Measurements from ENCODE around the gene DNAJC5.

DNAJC5 gene

DNA sequence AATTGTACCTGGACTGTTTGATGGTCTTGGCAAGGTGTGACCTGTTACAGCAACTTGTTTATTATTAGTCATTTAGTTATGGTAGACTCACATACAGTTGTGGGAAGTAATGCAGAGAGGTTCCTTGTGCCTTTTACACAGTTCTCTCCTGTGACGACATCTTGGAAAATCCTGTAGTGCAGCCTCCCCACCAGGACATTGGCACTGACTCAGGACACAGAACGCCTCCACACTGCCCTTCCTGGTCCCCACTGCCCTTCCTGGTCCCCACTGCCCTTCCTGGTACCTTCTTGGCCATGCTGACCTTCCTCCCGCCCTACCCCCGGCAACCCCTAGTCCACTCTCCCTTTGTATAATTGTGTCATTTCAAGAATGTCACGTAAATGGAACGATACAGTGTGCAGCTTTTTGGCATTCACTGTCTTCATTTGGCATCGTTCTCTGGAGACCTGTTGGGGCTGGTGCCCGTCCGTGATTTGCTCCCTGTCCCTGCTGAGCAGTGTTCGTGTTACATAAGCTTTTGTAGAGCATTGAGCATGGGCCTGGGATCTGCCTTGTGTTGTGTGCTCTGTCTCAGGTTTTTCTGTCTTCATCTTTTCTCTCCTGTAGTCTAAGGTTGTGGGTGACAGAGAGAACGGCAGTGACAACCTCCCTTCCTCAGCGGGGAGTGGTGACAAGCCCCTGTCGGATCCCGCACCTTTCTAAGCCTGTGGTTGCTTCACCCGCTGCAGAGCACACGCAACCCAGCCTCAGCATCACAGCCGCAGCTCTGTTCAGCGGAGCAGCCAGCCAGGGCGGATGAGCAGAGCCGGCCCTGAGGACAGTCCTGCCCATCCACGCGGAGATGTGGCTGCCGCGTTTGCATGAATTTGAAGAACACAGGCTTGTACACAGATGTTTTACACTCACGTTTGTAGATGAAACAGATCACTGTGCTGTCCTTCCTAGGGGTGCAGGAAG lies 5.4 kb upstream of the DNAJC5 start:
- no peaks in the 10 kb centered on the region for H3K27me3 Mint-ChIP-seq (ENCODE audit: low read depth)
- TF ChIP-seq, protein P1, sequence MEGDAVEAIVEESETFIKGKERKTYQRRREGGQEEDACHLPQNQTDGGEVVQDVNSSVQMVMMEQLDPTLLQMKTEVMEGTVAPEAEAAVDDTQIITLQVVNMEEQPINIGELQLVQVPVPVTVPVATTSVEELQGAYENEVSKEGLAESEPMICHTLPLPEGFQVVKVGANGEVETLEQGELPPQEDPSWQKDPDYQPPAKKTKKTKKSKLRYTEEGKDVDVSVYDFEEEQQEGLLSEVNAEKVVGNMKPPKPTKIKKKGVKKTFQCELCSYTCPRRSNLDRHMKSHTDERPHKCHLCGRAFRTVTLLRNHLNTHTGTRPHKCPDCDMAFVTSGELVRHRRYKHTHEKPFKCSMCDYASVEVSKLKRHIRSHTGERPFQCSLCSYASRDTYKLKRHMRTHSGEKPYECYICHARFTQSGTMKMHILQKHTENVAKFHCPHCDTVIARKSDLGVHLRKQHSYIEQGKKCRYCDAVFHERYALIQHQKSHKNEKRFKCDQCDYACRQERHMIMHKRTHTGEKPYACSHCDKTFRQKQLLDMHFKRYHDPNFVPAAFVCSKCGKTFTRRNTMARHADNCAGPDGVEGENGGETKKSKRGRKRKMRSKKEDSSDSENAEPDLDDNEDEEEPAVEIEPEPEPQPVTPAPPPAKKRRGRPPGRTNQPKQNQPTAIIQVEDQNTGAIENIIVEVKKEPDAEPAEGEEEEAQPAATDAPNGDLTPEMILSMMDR (IDR thresholded peaks at IDR 0.05; ENCODE audit: unreplicated experiment in 3 of 3): no peak
- H3K36me3 Mint-ChIP-seq (ENCODE audit: low read depth): peaks cover 32% of the 10 kb centered on the region
- no peak overlapping the region for H3K4me3 Mint-ChIP-seq
- H3K4me1 Mint-ChIP-seq: peaks cover 5% of the 10 kb centered on the region
- H3K27ac Mint-ChIP-seq: no peak overlapping the region
- no peaks in the 10 kb centered on the region for H3K9me3 Mint-ChIP-seq

DNA sequence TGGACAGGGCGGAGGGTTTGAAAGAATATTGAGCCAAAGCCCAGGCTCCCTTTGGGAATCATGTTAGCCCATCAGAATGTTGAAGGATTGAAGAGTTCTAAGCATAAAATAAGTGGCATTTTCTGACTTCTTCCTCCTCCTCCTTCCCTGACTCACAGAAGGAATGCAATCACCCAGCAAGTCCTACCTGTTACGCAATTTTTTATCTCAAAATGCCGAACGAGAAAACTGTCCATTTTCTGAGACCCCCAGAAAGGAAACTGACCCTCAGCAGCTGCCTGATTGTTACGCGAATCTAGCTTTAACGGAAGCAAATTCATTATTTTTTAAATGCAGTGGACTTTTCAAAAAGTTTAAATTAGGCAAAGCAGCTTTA lies 4.7 kb upstream of the DNAJC5 start:
- no peaks in the 10 kb centered on the region for H3K9me3 Mint-ChIP-seq

DNA sequence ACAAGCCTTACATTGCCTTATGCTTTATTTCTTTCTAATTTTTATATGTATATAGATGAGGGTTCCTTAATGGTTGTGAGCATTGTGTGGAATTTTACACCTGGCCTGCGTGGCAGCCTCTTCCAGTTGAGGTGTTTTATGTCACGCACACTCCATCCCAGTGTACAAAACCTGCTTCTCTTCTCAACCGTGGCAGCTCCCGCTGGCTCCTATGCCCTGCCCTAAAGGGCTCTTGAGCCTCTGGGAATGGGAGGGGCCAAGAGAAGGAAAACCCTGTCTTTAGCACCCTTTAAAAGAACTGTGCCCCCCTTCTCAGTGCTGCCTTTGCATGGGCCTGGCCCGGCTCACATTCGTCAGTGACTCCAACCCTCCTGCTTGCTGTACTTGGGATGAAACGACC lies 4.3 kb upstream of the DNAJC5 start:
- H3K4me3 Mint-ChIP-seq: no peak overlapping the region
- H3K4me1 Mint-ChIP-seq: peaks cover 5% of the 10 kb centered on the region
- TF ChIP-seq, protein P1 (IDR thresholded peaks at IDR 0.05; ENCODE audit: unreplicated experiment in 3 of 3): no peak
- no peaks in the 10 kb centered on the region for H3K27me3 Mint-ChIP-seq (ENCODE audit: low read depth)
- no peaks in the 10 kb centered on the region for H3K9me3 Mint-ChIP-seq
- peaks cover 29% of the 10 kb centered on the region for H3K36me3 Mint-ChIP-seq (ENCODE audit: low read depth)
- H3K27ac Mint-ChIP-seq: no peak overlapping the region

More for the DNA sequence above, 4.7 kb upstream of the DNAJC5 start:
- Mint-ChIP-seq H3K36me3 (ENCODE audit: low read depth) (peaks cover 29% of the 10 kb centered on the region), H3K27ac (no peak overlapping the region), H3K27me3 (ENCODE audit: low read depth) (no peaks in the 10 kb centered on the region), H3K4me1 (peaks cover 5% of the 10 kb centered on the region), H3K4me3 (no peak overlapping the region)
- TF ChIP-seq, protein P1 (IDR thresholded peaks at IDR 0.05; ENCODE audit: unreplicated experiment in 3 of 3): no peak

DNA sequence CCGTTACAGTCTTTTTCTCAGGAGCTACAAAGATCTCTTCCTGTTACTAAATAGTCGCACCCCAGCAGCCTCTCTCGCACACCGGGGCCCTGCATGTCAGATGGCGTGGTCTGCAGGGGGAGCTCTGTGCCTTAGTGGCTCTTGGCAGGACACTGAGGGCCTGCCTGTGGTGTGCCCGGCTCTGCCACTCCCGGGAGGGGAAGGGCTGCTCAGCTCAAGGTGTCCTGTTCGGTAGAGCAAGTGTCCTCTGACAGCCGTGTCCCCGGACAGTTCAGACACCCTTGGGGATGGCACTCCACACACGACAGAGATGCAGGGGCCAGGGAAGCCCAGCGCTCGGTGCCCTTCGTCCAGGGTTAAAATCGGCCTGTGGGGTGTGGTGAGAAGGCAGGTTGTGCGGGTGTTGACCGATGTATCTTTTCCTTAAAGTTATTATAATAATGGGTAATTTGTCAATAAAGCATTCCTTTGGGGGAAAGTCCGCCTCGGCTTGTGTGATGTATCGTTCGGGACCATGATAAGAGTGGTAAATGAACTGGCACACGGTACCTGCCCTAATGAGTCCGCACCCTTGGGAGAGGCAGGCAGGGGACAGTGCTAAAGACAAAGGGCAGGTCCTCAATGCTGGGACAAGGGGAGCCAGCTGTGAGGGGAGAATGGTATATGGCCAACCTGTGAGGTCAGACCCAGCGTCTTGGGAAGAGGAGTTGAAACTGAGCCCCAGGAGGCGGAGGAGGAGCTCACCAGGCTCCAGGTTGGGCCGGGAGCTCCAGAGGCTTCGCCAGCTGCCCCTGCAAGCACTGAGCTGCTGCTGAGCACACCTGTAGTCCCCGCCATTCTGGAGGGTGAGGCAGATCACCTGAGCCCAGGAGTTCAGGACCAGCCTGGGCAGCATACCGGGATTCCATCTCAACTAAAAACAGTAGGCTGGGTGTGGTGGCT lies 3.6 kb upstream of the DNAJC5 start:
- Mint-ChIP-seq H3K4me3 (peak overlapping the region in 2 of 3 experiments; percentile 30 to 47), H3K9me3 (no peaks in the 10 kb centered on the region), H3K36me3 (ENCODE audit: low read depth) (peaks cover 29% of the 10 kb centered on the region), H3K4me1 (peaks cover 12% of the 10 kb centered on the region), H3K27ac (no peak overlapping the region), H3K27me3 (ENCODE audit: low read depth) (no peaks in the 10 kb centered on the region)
- TF ChIP-seq, protein P1 (IDR thresholded peaks at IDR 0.05; ENCODE audit: unreplicated experiment in 3 of 3): no peak

DNA sequence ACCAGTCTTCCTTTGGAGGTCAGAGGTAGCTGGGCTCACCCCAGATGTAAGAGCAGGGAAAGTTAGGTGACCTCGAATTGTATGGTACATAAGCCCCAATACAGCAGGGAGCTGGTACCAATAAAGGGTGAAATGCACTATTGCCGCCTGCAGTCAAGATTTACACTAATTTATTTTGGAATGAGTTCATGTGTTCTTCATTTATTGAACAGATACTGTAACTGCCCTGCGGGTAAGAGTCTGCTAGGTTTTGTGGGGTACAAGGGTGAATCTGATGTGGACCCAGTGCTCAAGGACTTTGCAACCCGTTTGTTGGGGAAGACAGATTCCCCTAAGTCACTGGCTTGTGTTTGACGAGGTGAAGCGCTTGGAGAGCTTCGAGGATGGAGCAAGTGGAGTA lies 2.5 kb upstream of the DNAJC5 start:
- no peak overlapping the region for H3K27ac Mint-ChIP-seq
- peaks cover 20% of the 10 kb centered on the region for H3K4me1 Mint-ChIP-seq
- H3K4me3 Mint-ChIP-seq: peak overlapping the region in 2 of 3 experiments; percentile 40 to 44
- no peaks in the 10 kb centered on the region for H3K9me3 Mint-ChIP-seq
- no peaks in the 10 kb centered on the region for H3K27me3 Mint-ChIP-seq (ENCODE audit: low read depth)
- TF ChIP-seq, protein P1 (IDR thresholded peaks at IDR 0.05; ENCODE audit: unreplicated experiment in 3 of 3): no peak
- peaks cover 27% of the 10 kb centered on the region for H3K36me3 Mint-ChIP-seq (ENCODE audit: low read depth)
